Epithelial cell of esophagus (primary cell): ENCODE results near the gene FLNA.

Source experiments
- DNase-seq: peaks from one replicate; pipeline ENCODE4 v3.0.0; 2010; ENCODE audit warnings: low read depth
- H3K4me3 ChIP-seq: 2 replicates; pipeline ENCODE4 v1.5.1; 2011; ENCODE audit warnings: mild to moderate bottlenecking, low read length, control low read depth
- TF ChIP-seq, protein P1 (sequence below): IDR thresholded peaks from 2 replicates; pipeline ENCODE4 v1.5.1; 2011; ENCODE audit warnings: low read depth, mild to moderate bottlenecking, low read length, control low read depth, inconsistent platforms; ENCODE audit not compliant: insufficient read depth; ENCODE audit errors: missing control alignments

The FLNA gene

DNA sequence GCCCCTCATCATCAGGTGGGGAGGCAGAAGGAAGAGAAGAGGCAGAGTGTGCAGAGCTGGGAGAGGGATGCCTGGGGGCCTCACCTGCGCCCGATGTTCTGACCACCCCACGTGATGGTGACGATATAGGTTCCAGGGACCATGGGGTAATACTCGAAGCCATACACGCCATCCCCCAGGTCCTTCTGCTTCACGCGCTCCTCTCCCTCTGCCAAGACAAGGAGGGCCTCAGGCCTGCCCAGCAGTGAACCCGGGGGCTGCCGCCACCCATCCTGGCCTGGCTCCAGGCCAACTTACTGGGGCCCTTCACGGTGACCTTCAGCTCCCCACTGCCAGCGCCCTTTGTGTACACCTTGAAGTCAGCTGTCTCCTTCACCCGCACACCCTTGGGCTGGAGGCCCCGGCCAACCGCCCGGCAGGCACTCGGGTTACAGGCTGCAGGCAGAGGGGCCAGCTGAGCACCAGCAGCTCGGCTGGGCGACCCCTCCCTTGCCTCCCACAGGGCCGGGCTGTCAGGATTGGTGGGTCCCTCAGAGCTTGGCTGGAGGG lies 9.3 kb downstream of the FLNA start:
- H3K4me3 ChIP-seq: no peak overlapping the region
- TF ChIP-seq, protein P1, sequence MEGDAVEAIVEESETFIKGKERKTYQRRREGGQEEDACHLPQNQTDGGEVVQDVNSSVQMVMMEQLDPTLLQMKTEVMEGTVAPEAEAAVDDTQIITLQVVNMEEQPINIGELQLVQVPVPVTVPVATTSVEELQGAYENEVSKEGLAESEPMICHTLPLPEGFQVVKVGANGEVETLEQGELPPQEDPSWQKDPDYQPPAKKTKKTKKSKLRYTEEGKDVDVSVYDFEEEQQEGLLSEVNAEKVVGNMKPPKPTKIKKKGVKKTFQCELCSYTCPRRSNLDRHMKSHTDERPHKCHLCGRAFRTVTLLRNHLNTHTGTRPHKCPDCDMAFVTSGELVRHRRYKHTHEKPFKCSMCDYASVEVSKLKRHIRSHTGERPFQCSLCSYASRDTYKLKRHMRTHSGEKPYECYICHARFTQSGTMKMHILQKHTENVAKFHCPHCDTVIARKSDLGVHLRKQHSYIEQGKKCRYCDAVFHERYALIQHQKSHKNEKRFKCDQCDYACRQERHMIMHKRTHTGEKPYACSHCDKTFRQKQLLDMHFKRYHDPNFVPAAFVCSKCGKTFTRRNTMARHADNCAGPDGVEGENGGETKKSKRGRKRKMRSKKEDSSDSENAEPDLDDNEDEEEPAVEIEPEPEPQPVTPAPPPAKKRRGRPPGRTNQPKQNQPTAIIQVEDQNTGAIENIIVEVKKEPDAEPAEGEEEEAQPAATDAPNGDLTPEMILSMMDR: no peak
- DNase-seq: no peak

DNA sequence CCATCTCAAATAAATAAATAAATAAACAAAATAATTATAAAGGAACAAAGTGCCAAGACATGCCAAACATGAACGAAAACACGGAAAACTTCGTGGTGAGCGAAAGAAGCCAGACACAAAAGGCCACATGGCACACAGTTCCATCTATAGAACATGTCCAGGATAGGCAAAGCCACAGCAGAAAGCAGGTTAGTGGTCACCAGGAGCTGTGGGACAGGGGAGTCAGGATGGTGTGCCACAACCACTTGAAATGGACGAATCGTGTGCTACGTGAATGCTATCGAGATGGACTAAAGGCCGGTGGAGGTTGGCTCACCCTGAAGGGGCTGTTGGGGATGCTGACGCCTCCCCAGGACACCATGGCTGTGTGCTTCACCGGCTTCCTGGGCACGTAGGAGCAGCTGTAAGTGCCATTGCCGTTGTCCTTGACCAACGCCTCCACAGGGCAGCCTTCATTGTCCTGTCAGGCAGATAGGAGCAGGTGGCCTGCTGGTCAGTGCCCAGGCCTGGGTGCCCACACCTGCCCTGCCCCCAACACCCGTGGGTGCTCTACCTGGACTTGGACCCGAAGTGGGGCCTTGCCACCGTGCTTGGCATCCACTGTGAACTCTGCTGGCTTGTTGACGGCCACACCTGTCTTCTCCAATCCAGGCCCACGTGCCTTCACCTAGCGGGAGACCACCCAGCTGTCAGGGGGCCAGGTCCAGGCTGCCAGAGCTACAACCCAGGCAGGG lies 10.6 kb downstream of the FLNA start:
- TF ChIP-seq, protein P1: no peak
- H3K4me3 ChIP-seq: no peak overlapping the region
- DNase-seq: no peak

DNA sequence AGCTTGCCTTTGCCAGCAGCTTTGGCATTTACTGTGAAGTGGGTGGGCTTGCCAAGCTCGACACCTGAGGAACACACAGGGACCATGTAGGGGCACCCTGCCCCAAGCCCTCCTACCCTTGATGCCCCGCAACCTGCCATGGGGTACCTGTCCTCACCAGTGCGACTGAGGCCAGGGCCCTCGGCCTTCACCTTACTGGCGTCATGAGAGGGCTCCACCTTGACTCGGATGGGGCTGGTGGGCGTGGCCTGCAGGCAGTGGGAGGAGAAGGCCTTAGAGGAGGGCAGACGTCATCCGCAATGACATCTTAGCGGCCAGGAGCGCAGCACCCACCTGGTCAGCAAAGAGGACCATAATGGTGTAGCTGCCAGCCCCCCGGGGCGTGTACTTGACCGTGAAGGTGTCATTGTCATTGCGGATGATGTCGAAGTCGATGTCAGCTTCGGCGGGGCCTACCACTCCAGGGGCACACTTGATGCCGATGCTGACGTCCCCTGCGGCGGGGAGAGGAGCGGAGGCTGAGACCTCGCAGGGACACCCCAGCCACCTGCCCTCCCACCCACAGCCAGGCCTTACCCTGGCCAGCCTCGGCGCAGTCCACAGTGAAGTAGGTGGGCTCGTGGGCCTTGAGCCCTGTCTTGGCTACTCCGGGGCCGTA lies 12.2 kb downstream of the FLNA start:
- TF ChIP-seq, protein P1: no peak
- DNase-seq: no peak
- no peak overlapping the region for H3K4me3 ChIP-seq

DNA sequence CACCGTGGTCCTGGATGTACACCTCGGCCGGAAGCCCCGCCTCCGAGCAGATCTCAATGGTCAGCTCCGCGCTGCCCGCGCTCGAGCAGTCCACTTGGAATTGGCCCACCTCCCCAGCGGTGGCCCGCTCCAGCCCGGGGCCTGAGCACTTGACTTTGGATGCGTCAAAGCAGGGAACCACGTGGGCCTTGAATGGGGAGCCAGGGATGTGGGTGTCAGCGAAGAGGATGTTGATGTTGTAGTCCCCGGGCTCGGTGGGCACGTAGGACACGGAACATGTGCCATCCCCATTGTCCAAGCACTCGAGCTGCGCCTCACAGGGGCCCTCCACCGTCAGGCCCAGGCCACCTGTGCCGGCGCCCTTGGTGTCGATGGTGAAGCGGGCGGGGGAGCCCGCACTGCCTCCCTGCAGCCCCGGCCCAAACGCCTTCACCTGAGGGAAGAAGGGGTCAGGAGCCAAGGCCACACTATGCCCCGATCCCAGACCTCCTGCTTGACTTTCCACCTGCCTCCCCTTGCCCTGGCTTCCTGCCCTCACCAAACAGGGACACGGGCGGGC lies 14.2 kb downstream of the FLNA start:
- TF ChIP-seq, protein P1: no peak
- DNase-seq: no peak
- H3K4me3 ChIP-seq: no peak overlapping the region

DNA sequence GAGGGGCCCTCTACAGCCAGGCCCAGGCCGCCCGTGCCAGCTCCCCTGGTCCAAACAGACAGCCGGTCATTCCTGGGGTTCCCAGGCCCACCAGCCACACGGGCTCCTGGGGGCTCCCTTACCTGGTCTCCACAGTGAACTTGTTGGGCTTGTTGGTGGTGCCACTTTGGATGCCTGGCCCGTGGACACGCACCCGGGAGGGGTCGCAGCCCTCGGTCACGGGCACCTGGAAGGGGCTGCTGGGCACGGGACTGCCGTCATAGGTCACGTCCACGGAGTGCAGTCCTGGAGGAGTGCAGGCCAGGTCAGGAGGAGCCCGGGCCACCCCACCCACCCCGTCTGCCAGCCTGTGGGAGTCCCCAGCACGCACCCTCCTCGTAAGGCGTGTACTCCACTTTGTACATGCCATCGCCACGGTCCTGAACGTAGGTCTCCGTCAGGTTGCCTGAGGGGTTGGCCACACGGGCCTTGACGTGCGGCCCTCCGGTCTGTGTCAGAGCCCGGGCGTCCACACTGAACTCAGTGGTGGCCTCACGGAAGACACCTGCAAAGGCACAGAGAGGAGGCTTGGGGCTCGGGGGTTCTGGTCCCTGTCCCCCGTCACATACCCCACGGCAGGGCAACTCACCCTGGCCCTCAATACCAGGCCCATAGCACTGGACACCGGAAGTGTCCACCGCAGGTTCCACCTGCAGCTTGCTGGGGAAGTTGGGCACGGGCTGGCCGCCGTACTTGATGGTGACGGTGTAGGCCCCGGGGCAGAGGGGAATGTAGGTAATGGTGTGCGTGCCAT lies 14.9 kb downstream of the FLNA start:
- H3K4me3 ChIP-seq: no peak overlapping the region
- TF ChIP-seq, protein P1: no peak
- no peak for DNase-seq

DNA sequence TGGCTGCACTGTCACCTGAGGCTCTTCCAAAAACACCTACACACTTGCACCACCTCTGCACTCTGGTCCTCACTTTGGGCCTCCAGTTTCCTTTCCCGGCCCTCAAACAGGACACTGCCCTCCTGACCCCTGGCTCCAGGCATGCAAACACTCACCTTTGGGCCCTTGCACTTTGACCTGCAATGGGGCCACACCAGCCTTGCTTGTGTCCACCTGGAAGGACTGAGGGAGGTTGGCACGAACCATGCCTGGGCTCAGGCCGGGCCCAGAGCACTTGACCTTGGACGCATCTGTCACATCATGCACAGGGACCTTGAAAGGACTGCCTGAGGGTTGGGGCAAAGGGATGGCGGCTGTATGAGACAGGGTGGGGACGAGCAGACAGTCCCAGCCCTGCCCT lies 15.6 kb downstream of the FLNA start:
- no peak overlapping the region for H3K4me3 ChIP-seq
- no peak for DNase-seq
- TF ChIP-seq, protein P1: no peak
